ENCODE data around the gene SOD1.

- TF ChIP-seq FOXA1 (IDR thresholded peaks at IDR 0.05), result no peak
- TF ChIP-seq ELF4 (IDR thresholded peaks at IDR 0.05), result no peak
Observed at GRCh38 chr21:31644643-31645042, 14.8 kb upstream of the SOD1 start.

Measured in HEK293T (cell line).